HFF-Myc (cell line): ENCODE data around the gene TMPRSS12.

Source experiments
- DNase-seq: peaks from one replicate; pipeline ENCODE4 v3.0.0-alpha.2; 2011; ENCODE audit warnings: low read depth; ENCODE audit errors: extremely low read depth
- H3K4me3 ChIP-seq: replicated peaks from 2 replicates; pipeline ENCODE4 v1.5.1; 2011; ENCODE audit warnings: low read depth, mild to moderate bottlenecking, control low read depth, low read length
- CTCF ChIP-seq: IDR thresholded peaks from 2 replicates; pipeline ENCODE4 v1.5.1; 2012; ENCODE audit warnings: mild to moderate bottlenecking, low read depth, low read length, control low read depth; ENCODE audit errors: missing control alignments

TMPRSS12 gene

GRCh38 chr12:50913224-50913623 lies 70.5 kb downstream of the TMPRSS12 start:
- no peak overlapping the region for H3K4me3 ChIP-seq
- DNase-seq, result no peak
- TF ChIP-seq CTCF, result no peak

GRCh38 chr12:50914872-50915484 lies 72.3 kb downstream of the TMPRSS12 start:
- no peak for TF ChIP-seq CTCF
- no peak overlapping the region for H3K4me3 ChIP-seq
- no peak for DNase-seq

DNA sequence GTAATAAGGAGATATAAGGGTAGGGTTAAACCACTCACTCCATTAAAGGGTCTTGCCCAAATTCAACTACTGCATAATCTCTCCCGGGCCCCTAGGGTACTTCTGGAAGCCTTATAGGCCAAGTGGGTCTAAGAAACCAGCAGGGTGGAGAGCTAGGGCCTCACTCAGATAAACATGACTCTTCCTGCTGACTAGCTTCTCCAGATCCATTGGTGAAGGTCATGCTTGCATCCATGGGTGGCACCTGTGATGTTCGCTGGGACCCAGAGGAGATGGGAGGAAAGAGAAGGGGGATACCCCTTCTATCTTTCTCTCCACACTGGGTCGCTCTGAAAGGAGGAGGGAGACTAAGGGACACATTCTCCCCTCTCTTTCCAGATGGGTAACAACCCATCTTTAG lies 73.6 kb downstream of the TMPRSS12 start:
- H3K4me3 ChIP-seq, result no peak overlapping the region
- DNase-seq, result no peak
- no peak for TF ChIP-seq CTCF

- no peak for DNase-seq
- H3K4me3 ChIP-seq, result no peak overlapping the region
- TF ChIP-seq CTCF, result no peak
Observed at GRCh38 chr12:50918584-50919316, 76.0 kb downstream of the TMPRSS12 start.

- H3K4me3 ChIP-seq, result no peak overlapping the region
- no peak for DNase-seq
- no peak for TF ChIP-seq CTCF
Observed at GRCh38 chr12:50922820-50923219, 80.1 kb downstream of the TMPRSS12 start.

DNA sequence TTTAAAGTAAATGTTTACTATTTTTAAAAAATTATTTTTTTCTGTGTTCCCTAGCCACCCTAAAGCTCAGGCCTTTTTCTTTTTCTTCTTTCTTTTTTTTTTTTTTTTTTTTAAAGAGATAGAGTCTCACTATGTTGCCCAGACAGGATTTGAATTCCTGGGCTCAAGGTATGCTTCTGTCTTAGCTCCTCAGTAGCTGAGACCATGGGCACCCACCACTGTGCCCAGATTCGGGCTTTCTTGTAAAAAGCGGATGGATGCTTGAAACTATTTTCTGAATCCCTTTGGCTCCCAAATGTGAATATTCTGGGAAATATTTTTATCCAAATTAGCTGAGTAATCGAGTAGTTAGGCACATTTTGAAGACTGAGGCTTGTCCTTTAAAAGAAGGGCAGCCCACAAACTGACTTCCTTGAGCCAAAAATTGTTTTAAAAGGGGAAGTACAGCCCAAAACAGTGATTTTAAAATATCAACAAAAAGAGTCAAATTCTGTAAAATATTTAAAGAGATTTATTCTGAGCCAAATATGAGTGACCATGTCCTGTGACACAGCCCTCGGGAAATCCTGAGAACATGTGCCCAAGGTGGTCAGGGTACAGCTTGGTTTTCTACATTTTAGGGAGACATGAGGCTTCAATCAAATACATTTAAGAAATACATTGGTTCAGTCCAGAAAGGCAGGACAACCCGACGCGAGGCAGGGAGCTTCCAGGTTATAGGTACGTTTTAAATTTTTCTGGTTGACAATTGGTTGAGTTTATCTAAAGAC lies 80.8 kb downstream of the TMPRSS12 start:
- no peak for TF ChIP-seq CTCF
- peak overlapping the region; percentile 52 for H3K4me3 ChIP-seq
- no peak for DNase-seq
